Measurements from ENCODE around the gene RHEX.

Gene RHEX

DNA sequence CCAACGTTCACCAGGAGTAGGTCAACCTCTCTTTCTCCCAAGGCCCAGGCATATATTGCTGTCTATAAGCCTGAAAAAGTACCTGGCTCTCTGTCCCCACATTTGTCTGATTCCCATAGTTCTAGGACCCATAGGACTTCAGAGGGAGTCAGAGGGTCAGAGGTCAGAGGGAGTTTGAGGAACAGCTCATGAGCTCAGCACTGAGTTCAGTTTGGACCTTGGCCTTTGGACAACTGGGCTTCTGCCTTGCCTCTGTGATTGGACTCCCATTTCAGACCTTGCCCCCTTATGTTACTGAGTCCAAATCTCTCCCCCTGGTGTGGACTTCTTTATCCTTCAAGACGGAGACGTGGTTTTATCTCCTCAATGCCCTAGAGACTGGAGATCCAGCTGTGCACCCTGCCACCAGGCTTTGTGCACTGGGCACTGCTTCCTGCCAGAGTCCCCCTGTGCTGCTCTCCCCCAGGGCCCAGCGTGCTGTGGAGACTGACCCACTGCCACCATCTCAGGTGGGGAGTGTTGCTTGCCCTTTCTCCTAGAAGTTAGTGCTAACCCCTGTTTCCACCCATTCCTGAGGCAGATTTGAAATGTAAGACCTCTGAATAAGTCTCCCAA is 32.5 kb upstream of the RHEX start:
- DNase-seq = no peak
- Mint-ChIP-seq H3K27me3 (peaks cover 28 to 39% of the 10 kb centered on the region in 2 donors), H3K9me3 (no peaks in the 10 kb centered on the region), H3K4me1 (ENCODE audit: low read depth in 2 of 2) (peaks cover 0 to 3% of the 10 kb centered on the region in 2 donors), H3K4me3 (no peak overlapping the region), H3K36me3 (ENCODE audit: insufficient read depth) (no peaks in the 10 kb centered on the region), H3K27ac (no peak overlapping the region)
- no peak for ATAC-seq (replicated peaks)

DNA sequence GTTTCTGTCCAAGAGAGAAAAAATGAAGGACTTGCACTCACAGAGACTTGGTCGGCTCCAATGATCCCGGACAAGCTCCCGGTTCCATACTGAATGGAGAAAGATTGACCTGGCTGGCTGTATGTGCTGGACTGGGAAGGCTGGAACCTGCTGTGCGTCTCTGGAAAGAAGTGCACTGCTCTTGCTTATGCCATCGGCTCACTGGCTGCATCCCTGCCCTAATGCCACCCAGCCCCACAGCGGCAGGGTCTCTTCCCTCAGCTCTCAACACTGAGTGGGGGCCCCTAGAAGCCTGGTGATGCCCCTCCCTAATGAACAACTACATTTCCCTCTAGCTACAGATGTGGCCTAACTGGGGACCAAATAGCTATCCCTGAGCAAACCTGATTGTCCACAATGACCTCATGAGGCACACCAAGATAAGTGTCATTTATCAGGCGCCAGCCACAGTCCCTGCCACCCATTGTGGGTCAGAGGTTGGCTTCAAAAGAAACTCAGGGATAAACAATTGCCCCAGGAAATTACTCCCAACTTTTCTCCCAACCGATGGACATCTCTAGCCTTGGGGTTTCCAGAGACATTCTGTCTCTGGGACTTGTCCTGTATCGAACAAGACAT is 31.9 kb upstream of the RHEX start:
- DNase-seq = no peak
- peak overlapping the region in 1 of 2 donors; percentile 27 for H3K27ac Mint-ChIP-seq
- H3K9me3 Mint-ChIP-seq = no peaks in the 10 kb centered on the region
- peaks cover 0 to 3% of the 10 kb centered on the region in 2 donors for H3K4me1 Mint-ChIP-seq (ENCODE audit: low read depth in 2 of 2)
- H3K4me3 Mint-ChIP-seq = no peak overlapping the region
- H3K27me3 Mint-ChIP-seq = peaks cover 28 to 39% of the 10 kb centered on the region in 2 donors
- no peak for ATAC-seq (replicated peaks)
- no peaks in the 10 kb centered on the region for H3K36me3 Mint-ChIP-seq (ENCODE audit: insufficient read depth)

DNA sequence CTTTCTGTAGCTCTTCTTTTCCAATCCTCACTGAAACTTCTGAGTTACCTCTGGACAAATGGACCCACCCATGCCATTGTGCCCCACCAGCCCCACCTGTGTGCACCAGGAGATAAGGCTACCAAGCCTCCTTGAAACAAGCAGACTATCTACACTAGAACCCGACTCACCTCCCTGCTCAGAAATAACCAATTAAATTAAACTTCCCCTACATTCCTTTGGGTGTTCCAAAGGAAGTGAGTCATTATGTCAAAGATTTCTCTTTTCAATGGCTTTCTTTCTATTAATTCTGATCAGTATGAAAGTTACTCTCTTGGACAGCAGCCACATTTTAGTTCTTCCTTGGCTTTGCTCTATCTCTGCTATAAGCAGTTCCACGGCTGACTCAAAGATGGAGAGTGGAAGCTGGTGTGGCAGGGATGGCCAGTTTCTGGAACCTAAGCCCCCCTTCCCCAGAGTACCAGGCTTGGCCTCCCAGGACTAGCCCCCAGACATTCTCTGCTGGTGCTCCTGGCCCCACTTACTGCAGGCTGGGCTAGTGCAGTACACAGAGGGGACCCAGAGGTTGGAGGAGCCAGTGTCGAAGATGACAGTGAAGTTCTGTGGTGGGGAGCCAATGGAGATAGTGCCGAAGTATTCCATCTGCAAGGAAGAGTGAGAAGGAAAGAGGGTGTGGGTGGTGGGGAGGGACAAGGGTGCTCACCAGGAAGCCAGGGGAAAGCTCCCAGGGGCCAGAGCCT is 31.2 kb upstream of the RHEX start:
- peak overlapping the region in 1 of 2 donors; percentile 27 for H3K27ac Mint-ChIP-seq
- DNase-seq (no peak), ATAC-seq (replicated peaks) (no peak)
- H3K4me1 Mint-ChIP-seq (ENCODE audit: low read depth in 2 of 2) = peaks cover 0 to 3% of the 10 kb centered on the region in 2 donors
- no peaks in the 10 kb centered on the region for H3K9me3 Mint-ChIP-seq
- no peaks in the 10 kb centered on the region for H3K36me3 Mint-ChIP-seq (ENCODE audit: insufficient read depth)
- peaks cover 28 to 39% of the 10 kb centered on the region in 2 donors for H3K27me3 Mint-ChIP-seq
- no peak overlapping the region for H3K4me3 Mint-ChIP-seq

DNA sequence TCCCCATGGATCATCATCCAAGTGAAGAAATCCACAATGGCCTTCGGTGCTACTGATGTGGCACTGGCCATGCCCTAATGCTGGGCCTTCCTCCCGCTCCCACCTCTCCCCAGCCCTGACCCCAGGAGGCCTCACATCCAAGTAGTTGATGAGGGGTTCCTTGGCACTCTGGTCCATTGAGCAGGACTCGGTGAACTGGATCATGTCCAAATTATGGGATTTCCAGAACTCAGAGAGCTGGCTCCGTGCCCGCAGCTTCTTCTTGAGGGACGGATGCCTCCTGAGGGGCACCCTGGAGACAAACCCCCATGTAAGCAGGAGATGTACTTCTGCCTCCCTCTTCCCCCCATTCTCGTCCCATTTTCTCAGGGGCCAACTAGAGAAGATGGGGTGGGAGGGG is 30.2 kb upstream of the RHEX start:
- Mint-ChIP-seq H3K4me1 (ENCODE audit: low read depth in 2 of 2) (peaks cover 0 to 3% of the 10 kb centered on the region in 2 donors), H3K27ac (no peak overlapping the region), H3K36me3 (ENCODE audit: insufficient read depth) (no peaks in the 10 kb centered on the region), H3K27me3 (peaks cover 28 to 44% of the 10 kb centered on the region in 2 donors), H3K4me3 (no peak overlapping the region), H3K9me3 (no peaks in the 10 kb centered on the region)
- ATAC-seq (replicated peaks) (no peak), DNase-seq (no peak)

DNA sequence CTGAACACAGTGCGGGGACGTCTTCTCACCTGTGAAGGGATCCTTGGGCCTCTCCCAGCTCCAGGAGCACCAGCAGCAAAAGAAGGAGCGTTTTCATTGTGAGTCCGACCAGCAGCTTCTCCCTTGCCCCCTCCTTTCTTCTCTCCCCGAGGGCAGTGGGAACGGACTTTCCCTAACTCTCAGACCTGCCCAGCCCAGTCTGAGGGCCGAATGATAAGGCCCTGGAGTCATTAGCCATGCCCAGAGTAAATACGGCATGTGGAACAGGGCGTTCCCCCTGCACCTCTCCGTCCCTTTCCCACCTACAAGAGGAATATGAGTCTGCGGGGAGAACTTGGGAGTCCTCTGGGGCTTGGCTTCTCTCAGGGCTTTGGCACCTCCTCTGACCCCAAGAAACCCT is 29.3 kb upstream of the RHEX start, which contains the start of gene CTSE:
Gene CTSE, minus strand, starts transcription at position 201 of the 400 bp plus-strand sequence. Its CDS starts 104 bp downstream, at position 97.
- Mint-ChIP-seq H3K27me3 (peaks cover 36 to 54% of the 10 kb centered on the region in 2 donors), H3K9me3 (no peaks in the 10 kb centered on the region), H3K4me1 (ENCODE audit: low read depth in 2 of 2) (peaks cover 0 to 3% of the 10 kb centered on the region in 2 donors), H3K4me3 (no peak within 1 kb of the TSS), H3K36me3 (ENCODE audit: insufficient read depth) (no peaks in the 10 kb centered on the region), H3K27ac (no peak within 1 kb of the TSS)
- no peak for ATAC-seq (replicated peaks)
- DNase-seq = no peak

DNA sequence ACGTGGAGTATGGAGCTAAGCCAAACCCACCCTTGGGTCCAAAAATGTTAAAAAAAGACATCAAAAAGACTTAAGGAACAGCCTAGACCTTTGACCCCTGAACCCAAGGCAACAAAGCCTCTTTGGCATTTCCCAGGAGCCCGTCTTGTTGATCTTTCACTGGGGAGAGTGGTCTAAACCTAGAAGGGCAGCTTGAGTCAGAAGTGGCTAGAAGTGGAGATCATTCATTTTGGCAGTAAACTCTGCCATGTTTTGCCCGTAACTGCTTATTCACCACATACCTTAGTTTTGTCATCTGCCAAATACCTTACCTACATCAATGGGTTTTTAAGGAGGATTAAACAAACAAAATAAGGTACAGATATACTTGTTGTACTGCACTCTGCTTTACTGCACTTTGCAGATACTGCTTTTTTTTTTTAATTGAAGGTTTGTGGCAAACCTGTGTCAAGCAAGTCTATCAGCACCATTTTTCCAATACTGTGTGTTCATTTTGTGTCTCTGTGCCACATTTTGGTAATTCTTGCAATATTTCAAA is 27.6 kb upstream of the RHEX start:
- H3K4me3 Mint-ChIP-seq = no peak overlapping the region
- DNase-seq = no peak
- H3K27ac Mint-ChIP-seq = no peak overlapping the region
- peaks cover 47 to 68% of the 10 kb centered on the region in 2 donors for H3K27me3 Mint-ChIP-seq
- peaks cover 0 to 3% of the 10 kb centered on the region in 2 donors for H3K4me1 Mint-ChIP-seq (ENCODE audit: low read depth in 2 of 2)
- no peaks in the 10 kb centered on the region for H3K36me3 Mint-ChIP-seq (ENCODE audit: insufficient read depth)
- H3K9me3 Mint-ChIP-seq = no peaks in the 10 kb centered on the region
- ATAC-seq (replicated peaks) = no peak

DNA sequence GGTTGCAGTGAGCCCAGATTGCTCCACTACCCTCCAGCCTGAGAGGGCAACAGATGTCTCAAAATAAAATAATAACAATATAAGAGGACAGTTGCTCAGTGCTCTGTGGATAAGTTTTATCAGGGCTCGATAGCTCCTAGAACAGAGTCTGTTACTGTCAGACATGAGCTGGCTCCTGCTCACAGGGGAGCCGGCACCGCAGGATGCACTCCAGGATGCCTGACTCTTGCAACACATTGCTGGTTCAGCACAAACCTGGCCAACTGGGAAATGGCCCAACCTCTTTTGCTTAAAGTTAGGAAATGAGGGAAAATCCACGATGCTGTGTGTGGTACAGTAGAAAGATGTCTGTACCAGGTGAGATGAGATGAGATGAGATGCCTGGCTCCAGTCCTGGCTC is 23.5 kb upstream of the RHEX start:
- H3K9me3 Mint-ChIP-seq = no peaks in the 10 kb centered on the region
- no peak overlapping the region for H3K27ac Mint-ChIP-seq
- peaks cover 0 to 4% of the 10 kb centered on the region in 2 donors for H3K4me1 Mint-ChIP-seq (ENCODE audit: low read depth in 2 of 2)
- ATAC-seq (replicated peaks) (no peak), DNase-seq (no peak)
- no peak overlapping the region for H3K4me3 Mint-ChIP-seq
- H3K36me3 Mint-ChIP-seq (ENCODE audit: insufficient read depth) = no peaks in the 10 kb centered on the region
- H3K27me3 Mint-ChIP-seq = peaks cover 33% of the 10 kb centered on the region in 2 donors

DNA sequence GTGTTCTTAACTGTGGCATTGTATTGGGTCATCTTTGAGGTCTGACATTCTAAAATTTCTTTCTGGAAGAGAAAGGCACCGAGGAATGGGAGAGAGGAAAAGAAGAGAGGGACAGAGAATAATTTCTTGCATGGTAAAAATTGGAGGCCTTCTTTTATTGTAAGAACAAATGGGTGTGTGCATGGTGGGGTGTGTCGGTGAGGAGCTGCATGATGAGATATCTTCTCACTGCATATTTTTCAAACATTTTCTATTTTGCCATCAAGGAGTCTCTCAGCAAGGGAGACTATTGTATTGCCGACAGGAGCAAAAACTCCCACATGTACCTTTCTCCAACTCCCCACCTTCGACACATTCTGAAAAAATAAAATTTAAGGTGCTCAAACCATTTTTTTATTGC is 22.8 kb upstream of the RHEX start:
- peaks cover 0 to 8% of the 10 kb centered on the region in 2 donors for H3K4me1 Mint-ChIP-seq (ENCODE audit: low read depth in 2 of 2)
- H3K9me3 Mint-ChIP-seq = no peaks in the 10 kb centered on the region
- H3K36me3 Mint-ChIP-seq (ENCODE audit: insufficient read depth) = no peaks in the 10 kb centered on the region
- DNase-seq (no peak), ATAC-seq (replicated peaks) (no peak)
- no peak overlapping the region for H3K4me3 Mint-ChIP-seq
- H3K27me3 Mint-ChIP-seq = peaks cover 38 to 39% of the 10 kb centered on the region in 2 donors
- H3K27ac Mint-ChIP-seq = no peak overlapping the region

DNA sequence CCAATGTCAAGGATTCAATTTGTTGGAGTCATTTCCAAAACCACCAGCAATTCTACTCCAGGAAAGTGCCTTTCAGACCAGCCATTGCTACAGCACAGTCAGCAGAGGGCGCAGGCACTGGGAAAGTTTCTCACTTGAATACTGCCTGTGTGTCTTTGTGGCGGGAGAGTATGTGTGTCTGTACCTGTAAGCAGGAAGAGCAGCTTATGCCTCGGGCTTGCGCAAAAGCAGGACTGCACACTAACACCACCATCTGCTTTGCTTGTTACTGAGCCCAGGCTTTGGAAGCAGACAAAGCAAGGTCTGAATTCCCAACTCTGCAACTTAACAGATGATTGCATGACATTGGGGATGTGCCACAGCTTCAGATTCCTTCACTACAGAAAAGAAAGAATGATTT is 22.3 kb upstream of the RHEX start:
- H3K4me1 Mint-ChIP-seq (ENCODE audit: low read depth in 2 of 2) = peaks cover 0 to 10% of the 10 kb centered on the region in 2 donors
- H3K27ac Mint-ChIP-seq = no peak overlapping the region
- DNase-seq (peak; percentile 38 to 53 (median 40)), ATAC-seq (replicated peaks) (peak; percentile 77)
- H3K9me3 Mint-ChIP-seq = no peaks in the 10 kb centered on the region
- no peaks in the 10 kb centered on the region for H3K36me3 Mint-ChIP-seq (ENCODE audit: insufficient read depth)
- no peak overlapping the region for H3K4me3 Mint-ChIP-seq
- peaks cover 39% of the 10 kb centered on the region in 2 donors for H3K27me3 Mint-ChIP-seq

DNA sequence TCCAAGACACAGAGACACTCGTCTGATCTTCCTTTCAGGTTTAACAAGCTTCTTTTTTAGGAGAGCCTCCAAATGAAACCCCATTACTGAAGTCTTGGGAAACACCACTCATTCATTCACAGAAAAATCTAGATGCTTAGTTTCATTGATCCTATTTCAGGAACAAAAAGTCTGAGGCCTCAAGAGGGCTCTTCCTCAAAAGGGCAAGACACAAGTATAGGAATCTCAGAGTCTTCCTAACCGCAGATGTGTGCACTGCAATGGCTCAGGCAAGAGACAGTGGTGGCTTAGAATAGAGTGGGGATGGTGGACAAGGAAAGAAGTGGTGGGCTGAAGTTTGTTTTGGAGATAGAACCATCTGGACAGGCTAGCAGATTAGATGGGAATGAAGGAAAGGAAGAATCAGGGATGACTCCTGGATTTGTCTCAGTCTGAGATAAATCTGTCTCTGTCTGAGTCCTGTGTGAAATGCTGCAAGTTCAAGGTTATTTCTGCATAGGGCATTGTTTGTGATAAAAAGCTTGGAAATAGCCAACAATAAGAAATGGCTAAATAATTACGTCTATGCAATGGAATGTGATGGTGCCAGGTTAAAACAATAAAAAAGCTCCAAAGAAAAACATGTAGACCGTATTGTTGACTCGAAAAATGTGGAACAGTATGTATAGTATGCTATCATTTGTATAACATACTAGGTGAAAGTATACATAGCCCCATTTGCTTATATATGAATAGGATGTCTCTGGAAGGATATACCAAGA is 20.4 kb upstream of the RHEX start:
- no peak overlapping the region for H3K4me3 Mint-ChIP-seq
- peaks cover 0 to 10% of the 10 kb centered on the region in 2 donors for H3K4me1 Mint-ChIP-seq (ENCODE audit: low read depth in 2 of 2)

DNA sequence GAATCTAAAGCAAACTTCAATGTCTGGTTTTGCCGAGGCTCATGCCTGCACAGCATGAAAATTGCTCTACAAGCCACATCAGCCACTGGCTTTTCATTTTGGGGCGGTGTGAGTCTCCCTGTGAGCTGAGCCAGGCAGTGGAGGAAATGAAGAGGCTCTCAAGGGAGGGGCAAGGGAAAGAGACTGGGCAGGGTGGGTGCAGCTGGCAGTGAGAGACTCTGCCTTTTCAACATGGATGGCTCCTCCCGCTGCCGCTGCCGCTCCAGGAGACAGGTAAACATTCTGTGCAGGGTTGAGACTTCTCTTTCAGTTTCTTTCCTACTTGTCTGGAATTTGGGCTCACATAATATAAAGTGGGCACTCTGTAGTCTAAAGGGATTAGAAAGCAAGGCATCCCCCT is 17.9 kb upstream of the RHEX start:
- DNase-seq (no peak), ATAC-seq (replicated peaks) (peak; percentile 48)
- Mint-ChIP-seq H3K4me1 (ENCODE audit: low read depth in 2 of 2) (peaks cover 7 to 18% of the 10 kb centered on the region in 2 donors), H3K9me3 (no peaks in the 10 kb centered on the region), H3K36me3 (ENCODE audit: insufficient read depth) (no peaks in the 10 kb centered on the region), H3K4me3 (peak overlapping the region in 1 of 2 donors; percentile 69), H3K27ac (peak overlapping the region in 1 of 2 donors; percentile 15), H3K27me3 (peaks cover 12 to 25% of the 10 kb centered on the region in 2 donors)

More for the DNA sequence above, 20.4 kb upstream of the RHEX start:
- no peak overlapping the region for H3K27ac Mint-ChIP-seq
- DNase-seq (no peak), ATAC-seq (replicated peaks) (no peak)
- no peaks in the 10 kb centered on the region for H3K9me3 Mint-ChIP-seq
- peaks cover 36 to 44% of the 10 kb centered on the region in 2 donors for H3K27me3 Mint-ChIP-seq
- no peaks in the 10 kb centered on the region for H3K36me3 Mint-ChIP-seq (ENCODE audit: insufficient read depth)

DNA sequence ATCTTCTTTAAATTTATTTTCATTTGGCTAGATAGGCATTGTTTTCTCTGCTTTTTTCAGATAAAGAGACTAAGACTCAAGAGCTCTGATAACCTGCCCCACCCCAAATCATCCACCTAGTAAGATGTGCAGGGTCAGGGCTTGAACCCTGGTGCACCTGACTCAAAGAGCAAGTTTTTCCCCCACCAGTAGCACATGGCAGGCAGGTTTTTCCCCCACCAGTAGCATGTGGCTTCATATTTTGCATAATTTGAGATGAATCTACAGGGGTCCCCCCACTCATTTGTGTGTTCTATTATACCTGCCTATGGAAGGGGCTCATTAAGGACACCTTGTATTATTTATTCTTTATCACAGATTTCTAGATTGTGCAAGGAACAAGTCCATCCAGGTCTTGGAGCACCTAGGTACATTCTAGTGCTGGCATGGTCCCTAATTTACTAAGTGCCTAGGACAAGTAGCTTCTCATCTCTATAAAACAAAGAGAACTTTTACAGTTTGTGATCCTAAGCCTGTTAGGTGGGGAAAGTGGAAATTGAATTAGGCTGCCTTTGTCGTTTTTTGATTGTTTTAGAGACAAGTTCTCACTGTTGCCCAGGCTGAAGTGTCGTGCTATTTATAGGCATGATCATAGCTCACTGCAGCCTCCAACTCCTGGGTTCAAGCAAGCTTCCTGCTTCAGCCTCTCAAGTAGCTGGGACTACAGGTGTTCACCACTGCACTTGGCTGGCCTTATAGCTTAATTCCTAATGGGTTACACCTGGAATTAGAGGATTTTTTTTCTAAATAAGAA is 16.1 kb upstream of the RHEX start:
- Mint-ChIP-seq H3K4me3 (no peak overlapping the region), H3K4me1 (ENCODE audit: low read depth in 2 of 2) (peaks cover 12 to 19% of the 10 kb centered on the region in 2 donors), H3K27ac (no peak overlapping the region), H3K27me3 (peaks cover 8 to 23% of the 10 kb centered on the region in 2 donors), H3K9me3 (no peaks in the 10 kb centered on the region), H3K36me3 (ENCODE audit: insufficient read depth) (no peaks in the 10 kb centered on the region)
- DNase-seq (no peak), ATAC-seq (replicated peaks) (no peak)
